Brain pericyte (primary cell): ENCODE data around the gene OLIG3.

Source experiments
- DNase-seq: peaks from one replicate; pipeline ENCODE4 v3.0.0-alpha.2; 2012; ENCODE audit warnings: low read depth, low spot score

OLIG3 gene

DNA sequence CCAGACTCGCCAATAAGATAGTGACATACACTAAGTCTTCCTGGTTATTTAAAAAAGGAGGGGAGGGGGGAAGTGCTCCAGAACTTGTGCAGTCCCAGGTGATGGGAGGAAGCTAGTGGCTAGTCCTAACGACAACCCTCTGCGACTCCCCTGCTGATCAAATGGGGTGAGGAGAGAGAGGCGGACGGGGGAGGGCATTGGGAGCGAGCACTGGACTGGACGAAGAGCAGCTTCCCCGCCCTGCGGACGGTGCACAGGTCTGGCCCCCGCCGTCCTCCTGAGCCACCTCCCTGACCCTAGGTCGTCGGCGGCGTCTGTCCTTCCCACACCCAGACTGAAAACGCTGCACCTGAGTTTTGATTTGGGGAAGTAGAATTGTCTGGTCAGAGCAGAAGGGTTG is 2.2 kb upstream of the OLIG3 start:
- DNase-seq: no peak

DNA sequence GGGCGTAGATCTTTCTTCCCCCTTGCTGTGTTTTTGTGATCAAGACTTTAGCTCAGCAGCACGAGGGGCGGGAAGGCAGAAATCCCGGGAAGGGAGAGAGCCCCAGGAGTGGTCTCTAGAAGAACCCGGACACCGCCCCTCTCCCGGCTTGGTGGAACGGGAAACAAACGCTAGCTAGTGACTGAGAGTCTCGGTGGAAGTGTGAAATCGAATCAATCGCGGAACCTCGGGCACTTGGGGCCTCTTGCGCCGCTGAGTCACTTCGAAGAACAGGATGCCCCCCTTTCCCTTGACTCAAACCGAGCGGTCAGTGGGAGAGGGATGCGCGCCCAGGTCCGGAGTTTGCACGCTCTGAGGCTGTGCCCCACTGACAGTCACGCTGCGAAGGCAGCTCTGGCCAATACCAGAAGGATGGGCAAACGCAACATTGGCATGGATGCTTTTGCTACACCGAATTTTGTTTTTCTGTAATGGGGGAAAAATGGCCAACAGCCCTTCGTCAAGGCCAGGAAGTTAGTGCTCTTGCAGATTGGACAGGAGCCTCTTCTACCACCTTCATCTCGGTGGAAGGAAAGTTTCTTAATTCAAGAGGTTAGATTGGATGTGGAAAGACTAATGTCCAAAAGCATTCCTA is 1.6 kb upstream of the OLIG3 start:
- no peak for DNase-seq

DNA sequence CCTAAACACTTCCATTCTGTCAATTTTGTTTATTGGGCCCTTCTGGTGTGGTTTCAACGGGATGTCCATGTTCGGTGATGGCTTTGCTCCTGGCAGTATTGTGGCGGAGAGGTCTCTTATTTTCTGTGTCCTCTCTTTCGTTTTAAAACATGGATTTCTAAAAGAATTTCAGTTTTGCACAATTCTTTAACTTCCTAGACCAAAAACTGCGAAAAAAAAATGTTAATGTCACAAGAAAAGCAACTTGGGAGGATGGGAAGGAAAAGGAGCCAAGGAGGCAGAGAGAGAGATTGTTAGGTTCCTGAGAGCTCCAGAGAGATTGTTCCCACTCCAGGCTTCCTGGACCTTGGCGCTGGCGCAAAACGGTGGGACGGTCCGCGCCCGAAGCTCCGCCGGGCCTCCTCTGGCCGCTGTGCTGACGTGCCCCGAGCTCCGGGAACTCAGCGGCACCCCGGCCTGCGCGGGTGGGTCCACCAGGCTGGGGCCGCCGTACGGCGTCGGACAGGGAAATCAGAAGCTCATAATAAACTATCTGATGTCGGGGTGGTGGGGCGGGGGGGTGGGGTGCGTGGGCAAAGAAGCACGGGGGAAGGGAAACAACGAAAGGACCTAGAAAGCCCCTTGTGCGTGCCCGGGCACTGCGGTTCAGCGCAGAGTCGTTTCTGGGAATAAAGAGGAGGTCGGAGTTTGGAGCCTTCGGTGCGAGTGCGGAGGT is 951 bp upstream of the OLIG3 start:
- DNase-seq: no peak

DNA sequence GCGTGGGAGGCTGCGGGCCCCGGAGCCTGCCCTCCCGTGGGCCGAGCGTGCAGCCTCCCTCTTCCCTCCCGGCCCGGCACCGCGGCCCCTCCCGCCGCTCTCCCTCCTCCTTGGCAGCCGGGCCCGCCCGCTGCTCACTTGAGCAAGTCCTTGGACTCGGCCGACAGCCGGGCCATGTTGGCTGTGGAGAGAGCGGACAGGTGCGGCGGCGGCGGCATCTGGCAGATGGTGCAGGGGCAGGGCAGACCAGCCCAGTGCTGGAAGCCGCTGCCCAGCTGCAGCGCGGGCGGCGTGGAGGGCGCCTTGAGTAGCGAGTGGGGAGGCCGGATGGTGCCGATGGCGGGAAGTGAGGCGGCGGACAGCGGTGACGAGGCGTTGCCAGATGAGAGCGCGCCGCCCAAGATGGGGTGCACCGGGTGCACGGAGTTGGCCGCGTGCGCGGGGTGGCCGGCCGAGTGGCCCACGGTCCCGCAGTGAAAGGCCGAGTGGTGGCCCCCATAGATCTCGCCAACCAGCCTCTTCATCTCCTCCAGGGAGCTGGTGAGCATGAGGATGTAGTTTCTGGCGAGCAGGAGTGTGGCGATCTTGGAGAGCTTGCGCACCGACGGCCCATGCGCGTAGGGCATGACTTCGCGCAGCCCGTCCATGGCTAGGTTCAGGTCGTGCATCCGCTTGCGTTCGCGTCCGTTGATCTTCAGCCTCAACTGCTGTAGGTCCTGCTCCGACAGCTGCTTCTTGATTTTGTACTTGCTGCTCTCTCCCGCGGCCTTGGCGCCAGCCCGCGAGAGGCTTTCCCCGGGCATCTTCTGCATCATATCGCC is 766 bp downstream of the OLIG3 start:
- DNase-seq: no peak

DNA sequence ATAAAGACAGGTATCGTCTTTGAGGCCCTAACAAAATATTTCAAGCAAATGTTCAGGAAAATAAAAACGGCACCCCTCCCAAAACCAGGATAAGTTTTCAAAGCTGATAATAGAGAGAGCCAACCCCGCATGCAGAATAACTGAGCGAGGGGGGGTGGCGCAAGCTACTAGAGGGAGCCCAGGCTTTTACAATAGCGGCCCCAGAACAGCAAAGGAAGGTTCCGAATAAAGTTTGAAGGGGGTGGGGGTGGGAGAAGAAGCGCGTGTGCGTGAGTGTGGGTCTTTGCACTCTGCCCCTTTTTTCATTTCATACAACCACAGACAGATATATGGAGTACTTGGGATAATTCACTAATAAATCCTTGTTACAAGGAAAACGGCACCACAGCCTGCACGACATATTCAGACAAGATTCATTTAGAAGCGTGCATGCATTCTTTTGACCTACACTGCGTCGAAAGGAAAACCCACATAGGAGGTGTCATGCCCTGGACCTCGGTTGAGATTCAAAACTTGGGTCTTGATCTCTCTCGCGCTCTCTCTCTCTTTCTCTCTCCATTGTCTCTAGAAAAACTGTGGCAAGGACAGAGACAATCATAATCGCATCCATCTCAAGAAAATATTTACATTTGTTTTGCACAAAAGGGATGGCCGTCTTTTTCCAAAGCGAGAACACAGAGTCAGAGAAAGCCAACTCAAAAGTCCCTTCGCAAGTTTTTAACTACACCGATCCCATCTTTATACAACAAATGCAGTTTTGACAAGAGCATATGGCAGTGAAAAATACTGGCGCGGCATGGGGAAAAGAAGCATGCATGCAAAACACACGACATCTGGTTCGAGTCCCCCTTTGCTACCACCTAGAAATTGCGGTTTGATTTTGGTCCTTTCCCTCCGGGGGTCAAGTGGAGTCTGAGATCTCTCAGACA is 1.6 kb downstream of the OLIG3 start:
- DNase-seq: no peak

DNA sequence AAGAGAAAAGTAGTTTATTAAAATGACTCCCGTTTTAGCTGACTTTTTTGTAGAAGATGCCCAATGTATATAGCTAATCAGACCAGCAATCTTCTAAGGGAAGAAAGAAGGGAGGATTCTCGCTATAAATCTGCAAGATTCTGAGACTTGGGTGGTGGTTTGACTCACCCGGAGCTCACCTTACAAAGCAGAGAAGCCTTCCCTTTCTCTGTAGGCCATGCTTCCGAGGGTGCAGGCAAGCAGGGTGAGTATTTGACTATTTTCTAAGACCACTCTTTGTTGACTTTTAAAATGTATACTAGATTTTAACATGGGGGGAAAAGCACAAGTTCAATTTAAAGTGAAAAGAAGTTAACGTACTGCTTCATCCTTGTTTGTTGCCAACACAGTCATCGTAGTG is 2.7 kb downstream of the OLIG3 start:
- DNase-seq: no peak

DNA sequence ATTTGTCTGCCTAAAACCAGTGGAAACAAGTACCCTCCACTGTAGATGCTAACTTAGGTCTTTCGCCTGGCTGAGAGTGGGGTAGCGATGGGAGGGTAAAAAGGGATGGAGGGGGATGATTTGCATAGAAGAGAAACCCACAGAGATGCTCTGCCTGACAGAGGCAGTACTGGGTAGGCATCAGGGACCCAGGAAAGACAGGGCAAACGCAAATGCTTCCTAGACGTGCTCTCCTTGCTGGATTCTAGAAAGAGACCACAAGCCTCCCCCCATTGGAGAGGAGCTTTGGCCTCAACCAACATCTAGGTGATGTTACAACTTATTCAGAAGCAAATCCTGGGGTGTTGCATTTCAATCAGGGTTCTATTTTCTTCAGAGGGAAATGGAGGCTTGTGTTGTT is 3.2 kb downstream of the OLIG3 start:
- DNase-seq: no peak

DNA sequence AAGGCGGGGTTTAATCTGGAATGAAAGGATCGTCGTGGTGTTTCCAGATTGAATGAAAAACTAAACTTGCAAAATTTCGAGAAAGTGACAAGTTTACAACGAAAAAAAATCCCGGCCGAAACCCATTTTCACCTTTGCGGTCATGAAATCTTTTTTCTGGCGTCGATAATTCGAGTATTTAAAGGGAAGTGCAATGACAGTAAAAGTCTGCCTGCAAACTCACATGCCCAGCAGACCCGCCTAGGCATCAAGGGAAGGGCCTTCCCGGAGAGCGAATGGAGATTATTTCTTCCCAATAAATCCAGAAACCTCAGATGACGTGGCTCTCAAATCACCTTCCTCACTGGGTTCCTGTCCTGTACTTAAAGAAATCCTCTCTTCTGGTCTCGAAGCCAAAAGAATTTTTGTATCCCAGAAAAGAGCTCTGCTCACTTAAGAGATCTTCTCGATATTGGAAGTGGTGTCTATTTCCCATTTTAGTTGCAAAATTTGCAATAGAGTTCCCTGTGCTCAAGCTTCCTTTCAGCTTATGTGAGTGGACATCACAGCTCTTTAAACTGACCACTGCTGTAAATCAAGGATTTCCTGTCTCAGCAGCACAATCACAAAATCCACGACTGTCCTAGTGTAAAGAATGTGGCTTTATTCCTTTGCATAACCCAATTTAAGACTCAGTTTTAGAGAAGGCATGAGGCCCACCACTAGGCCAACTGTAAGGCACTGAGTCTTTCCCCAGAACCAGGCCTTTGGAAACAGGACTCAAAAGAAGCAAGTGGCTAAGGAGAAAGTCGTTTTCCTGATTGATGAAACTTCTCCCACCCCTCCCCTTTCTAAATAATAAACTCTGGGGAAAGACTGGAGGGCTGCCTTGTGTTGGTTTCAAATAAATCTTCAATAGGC is 3.9 kb downstream of the OLIG3 start:
- no peak for DNase-seq

DNA sequence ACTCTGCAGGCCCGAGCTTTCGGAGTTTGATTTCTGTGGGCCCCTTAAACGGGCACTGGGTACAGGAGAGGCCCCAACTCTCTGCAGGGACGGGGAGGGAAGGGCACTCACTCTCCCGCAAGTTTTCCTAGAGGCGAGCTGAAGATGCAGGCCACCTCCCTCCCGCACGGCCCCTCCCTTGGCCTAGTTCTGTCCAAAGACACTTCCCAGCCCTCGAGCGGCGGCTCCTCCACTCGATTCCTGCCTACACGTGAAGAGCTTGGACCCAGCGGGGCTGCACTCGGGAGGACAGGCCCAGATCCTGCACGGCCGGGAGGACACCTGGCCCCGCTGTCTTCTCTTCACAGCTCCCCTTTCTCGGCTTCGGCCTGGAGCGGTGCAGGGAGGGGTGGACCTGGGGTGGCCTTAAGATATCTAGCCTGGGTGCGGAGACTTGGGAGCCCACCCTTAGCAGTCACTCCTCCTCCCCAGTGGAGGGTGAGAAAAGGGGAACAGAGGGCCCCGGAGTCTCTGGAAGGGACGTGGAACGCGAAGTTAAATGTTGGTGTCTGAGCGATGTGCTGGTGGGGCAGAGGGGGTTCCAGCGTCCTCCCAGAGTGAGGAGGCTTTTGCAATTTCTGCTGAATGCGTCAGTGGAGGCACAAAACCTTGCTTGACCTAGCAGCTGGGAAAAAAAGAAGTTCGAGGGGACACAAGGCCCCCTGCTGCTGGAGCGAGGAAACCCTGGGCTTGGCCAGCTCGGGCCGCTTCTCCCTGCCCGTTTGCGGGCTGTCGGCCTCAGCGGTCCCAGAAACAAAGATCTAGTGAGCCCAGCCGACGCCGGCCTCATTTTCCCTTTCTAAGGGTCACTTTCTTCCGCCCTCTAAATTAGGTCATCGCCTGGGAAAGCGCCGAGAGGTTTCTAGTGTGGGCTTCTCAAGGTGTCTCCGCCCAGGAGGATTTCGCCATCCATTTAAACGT is 4.9 kb downstream of the OLIG3 start:
- DNase-seq: no peak

DNA sequence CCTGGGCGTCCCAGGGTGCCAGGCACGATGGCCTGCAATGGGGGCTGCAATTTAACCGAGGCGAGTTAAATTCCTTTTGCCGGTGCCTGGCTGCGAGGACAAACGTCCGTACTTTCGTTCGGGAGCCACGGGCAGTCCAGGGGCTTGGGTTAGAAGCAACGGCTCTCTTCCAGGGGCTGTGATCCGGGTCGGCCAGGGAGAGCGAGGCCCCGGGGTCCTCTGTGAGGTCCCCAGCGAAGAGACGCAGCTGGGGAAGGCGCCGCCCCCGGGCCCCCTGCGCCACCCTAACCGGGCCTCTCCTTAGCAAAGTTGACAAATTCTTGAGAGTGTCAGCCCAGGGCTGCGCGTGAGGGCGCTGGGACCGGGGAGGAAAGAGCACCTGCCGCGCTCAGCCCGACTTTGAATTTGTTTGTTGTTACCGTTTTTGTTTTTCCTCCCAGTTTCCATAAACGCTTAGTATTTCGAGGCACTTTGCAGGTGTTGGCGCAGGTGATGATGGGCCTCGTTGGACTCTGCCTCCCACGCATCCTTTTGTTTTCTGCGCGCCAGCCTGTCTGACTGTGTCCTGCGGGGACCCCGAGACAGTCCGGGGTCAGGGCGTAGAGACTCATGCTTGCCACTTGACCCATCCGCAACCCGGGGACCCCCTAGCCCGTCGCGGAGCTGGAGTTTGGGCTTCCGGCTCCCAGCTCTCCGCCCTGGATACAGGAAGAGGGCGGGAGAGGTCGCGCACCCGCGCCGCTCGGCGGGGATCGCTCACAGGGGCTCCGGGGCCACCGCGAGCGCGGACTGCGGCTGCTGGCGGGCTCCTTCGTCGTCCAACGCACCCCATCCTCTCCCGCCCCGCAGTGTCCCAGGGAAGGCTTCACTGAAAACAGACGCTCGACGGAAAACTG is 5.8 kb downstream of the OLIG3 start:
- DNase-seq: no peak

DNA sequence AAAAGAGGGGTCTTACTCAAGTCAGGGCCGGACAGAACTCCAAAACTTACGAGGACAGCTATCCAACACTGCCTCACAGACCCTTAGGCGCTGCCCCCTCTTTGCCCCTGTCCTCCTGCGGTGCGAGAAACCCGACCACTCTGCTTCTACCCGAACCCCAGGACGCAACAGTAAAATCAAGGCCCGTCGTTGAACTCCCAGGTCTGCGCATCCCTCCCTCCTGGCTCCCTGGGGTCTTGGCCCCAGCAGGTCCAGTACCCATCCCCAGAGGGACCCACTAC is 6.4 kb downstream of the OLIG3 start:
- no peak for DNase-seq

DNA sequence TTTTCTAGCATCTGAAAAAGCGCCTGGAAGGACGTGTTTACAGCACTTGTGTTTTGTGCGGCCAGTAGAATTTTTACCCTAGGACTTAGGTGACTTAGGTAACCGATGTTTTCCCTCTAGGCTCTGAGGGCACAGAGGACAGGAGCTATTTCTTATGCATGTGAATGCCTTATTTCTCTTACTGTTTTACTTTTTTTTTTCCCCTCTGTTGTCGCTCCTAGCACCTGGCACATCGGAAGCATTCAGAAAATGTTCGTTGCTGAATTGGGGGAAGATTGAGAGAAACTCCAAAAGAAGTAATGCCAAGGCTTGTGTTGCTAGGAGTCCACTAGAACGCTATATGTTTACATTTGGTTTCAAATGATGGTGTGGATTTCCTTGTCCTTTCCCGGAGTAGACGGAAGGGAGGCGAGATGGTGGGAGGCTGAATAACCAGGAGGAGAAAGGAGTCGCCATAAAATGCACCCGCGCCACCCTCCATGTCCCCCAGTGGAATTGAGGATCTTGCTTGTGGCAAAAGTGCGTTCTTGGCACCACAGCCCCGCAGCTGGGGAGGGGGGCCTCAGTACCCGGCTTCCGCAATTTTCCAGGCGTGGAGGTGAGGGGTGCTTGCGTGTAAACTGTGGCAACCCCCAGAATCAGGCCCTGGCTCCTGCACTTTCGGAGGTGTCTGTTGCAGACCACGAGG is 6.9 kb downstream of the OLIG3 start:
- DNase-seq: no peak

DNA sequence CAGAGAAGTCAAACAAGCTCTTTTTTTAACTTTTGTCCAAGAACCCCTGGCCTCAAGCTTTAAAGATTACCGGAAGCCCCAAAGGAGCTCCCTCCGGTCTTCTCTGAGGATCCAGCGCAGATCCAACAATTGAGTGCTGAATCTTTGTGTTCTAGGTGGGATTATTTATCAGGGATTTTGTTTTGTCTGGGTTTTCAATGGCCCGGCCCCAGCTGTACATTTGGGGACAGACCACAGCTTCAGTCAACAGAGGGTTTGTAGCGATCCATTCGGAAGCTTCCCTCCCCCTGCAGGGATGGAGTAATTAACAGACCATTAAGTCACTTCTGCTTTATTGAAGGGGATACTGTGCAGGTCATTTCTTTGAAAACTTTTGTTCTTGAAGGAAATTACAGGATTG is 7.8 kb downstream of the OLIG3 start:
- DNase-seq: no peak

DNA sequence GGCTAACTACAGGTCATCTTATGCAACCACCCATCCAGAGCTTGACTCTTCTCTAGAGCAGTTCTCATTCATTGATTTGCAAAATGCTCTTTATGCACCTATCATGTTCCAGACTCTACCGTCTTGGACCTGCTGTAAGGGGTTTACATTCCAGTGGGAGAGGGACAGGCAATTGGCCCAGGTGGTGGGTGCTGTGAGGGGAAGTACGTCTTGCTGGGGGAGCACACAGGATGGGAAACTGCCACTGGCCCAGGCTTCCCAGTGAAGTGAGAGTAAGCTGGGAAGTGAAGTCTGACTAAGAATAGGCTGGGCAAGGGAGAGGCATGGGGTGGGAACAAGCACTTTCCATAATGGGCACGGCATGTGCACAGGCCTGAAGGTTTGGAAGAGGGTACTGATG is 13.8 kb downstream of the OLIG3 start:
- DNase-seq: no peak

DNA sequence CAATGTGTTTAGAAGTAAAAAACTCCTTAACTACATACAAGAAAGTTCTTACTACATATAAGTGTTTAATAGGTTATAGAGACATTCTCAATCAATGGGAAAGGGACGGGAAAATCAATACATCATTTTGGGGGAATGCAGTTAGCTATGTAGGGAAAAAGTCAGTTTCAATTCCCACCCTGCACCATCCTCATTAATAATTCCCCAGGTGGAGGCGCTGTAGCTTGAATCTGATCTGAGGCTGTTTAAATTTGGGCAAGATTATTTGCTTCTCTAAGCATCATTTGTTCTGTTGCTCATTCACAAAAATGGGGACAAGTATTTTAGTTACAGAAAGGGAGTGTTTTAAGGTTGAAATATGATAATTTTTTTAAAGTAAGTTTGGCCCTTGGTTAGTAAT is 19.1 kb downstream of the OLIG3 start:
- DNase-seq: no peak

DNA sequence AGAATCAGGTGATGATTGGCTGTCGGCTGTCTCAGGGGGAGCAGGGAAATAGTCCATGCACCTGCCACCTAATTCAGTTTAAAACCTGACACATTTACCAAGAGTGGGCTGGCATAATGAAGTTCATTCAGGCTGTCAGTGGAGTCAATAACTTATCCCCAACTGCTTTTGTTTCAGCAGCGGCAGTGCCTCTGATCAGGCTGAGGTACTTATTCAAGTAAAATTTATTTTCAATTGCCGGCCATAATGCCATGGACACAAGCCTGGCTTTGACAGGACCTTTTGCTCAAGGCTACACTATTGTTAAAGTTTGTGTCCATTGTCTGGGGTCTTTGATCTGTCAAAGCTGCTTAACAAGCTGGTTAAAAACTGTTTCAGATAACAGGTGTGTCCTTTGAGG is 20.6 kb downstream of the OLIG3 start:
- no peak for DNase-seq

DNA sequence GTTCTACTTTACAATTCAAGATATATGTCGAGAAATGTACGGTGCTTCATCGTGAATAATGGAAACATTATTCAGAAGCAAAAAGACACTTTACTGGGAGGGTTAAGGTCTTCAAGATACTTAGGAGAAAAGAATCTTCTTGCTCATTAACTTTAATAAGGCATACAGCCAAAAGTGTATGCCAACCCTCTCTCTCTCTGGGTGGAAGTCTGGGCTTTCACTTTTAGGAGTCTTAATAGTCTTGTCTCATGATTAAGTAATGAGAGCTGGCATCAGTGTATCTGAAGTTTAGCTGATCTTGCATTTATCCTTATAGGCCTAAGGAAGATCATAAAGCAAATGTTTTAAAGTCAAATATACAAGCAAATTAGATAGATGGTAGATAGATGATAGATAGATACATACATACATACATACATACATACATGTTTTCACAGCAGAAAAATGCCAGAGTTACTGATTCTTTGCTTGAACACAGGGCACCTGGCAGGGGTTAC is 21.5 kb downstream of the OLIG3 start:
- no peak for DNase-seq

DNA sequence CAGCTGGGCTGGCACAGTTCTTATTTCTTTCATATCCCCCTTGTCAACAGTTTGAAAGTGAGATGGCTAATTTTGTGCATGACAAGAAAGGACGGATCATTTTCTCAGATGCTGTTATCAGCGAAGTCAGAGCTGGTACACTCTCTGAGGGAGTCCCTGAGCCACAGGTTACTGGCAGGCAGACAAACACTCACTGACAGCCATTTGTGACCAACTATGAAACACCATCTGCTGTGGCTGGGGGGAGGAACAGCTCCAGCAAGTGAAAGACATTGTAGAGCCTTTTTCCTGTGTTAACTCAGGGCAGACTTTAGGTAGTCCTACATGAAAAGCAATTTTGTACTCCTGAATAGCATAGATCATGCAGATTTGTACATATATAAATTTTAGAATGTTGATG is 22.2 kb downstream of the OLIG3 start:
- no peak for DNase-seq
